NT2/D1 (cell line): ENCODE results near the gene IFNG-AS1.

Experiments
- DNase-seq: peaks from one replicate; pipeline ENCODE4 v3.0.0-alpha.2; 2011; ENCODE audit warnings: low read depth, low spot score
- H3K27me3 ChIP-seq: 2 replicates; pipeline ENCODE4 v1.6.0; 2011; ENCODE audit warnings: mild to moderate bottlenecking; ENCODE audit not compliant: insufficient read length, insufficient read depth
- H3K36me3 ChIP-seq: 2 replicates; pipeline ENCODE4 v1.6.1; 2011; ENCODE audit warnings: mild to moderate bottlenecking, low read length, mixed read lengths; ENCODE audit not compliant: insufficient read depth, insufficient read length
- H3K4me1 ChIP-seq: 2 replicates; pipeline ENCODE4 v1.5.1; 2011; ENCODE audit not compliant: insufficient read depth, insufficient read length
- H3K4me3 ChIP-seq: 2 replicates; pipeline ENCODE4 v1.5.1; 2011; ENCODE audit warnings: low read depth; ENCODE audit not compliant: insufficient read length
- H3K9ac ChIP-seq: 2 replicates; pipeline ENCODE4 v1.6.0; 2011; ENCODE audit warnings: low read depth; ENCODE audit not compliant: insufficient read length
- H3K9me3 ChIP-seq: 2 replicates; pipeline ENCODE4 v1.5.1; 2011; ENCODE audit warnings: mild to moderate bottlenecking, low read length; ENCODE audit not compliant: insufficient read depth
- SUZ12 ChIP-seq: IDR thresholded peaks from 2 replicates; pipeline ENCODE4 v1.6.1; 2011; ENCODE audit not compliant: insufficient read length, insufficient read depth; ENCODE audit errors: extremely low read depth
- YY1 ChIP-seq: IDR thresholded peaks from 2 replicates; pipeline ENCODE4 v1.6.1; 2011; ENCODE audit not compliant: insufficient read length, insufficient read depth
- ZNF274 ChIP-seq: IDR thresholded peaks from 2 replicates; pipeline ENCODE4 v1.6.1; 2011; ENCODE audit warnings: mild to moderate bottlenecking, low read depth, low read length

IFNG-AS1 gene

GRCh38 chr12:67977668-67978067, 11.6 kb upstream of the IFNG-AS1 start:
- TF ChIP-seq ZNF274: no peak
- TF ChIP-seq SUZ12: no peak
- no peak for TF ChIP-seq YY1

GRCh38 chr12:67980391-67980790, 8.9 kb upstream of the IFNG-AS1 start:
- Histone ChIP-seq H3K9me3 (no peaks in the 10 kb centered on the region), H3K36me3 (no peaks in the 10 kb centered on the region), H3K27me3 (no peaks in the 10 kb centered on the region), H3K4me1 (no peaks in the 10 kb centered on the region), H3K9ac (no peak overlapping the region), H3K4me3 (no peak overlapping the region)
- TF ChIP-seq SUZ12 (no peak), YY1 (no peak), ZNF274 (no peak)
- DNase-seq: no peak

More at GRCh38 chr12:67977668-67978067, 11.6 kb upstream of the IFNG-AS1 start:
- DNase-seq: no peak
- Histone ChIP-seq H3K9ac (no peak overlapping the region), H3K36me3 (no peaks in the 10 kb centered on the region), H3K4me3 (no peak overlapping the region), H3K27me3 (no peaks in the 10 kb centered on the region), H3K4me1 (no peaks in the 10 kb centered on the region), H3K9me3 (no peaks in the 10 kb centered on the region)

GRCh38 chr12:67981287-67982162, 7.7 kb upstream of the IFNG-AS1 start:
- TF ChIP-seq YY1 (no peak), SUZ12 (no peak), ZNF274 (no peak)
- no peak overlapping the region for H3K9ac ChIP-seq
- no peaks in the 10 kb centered on the region for H3K36me3 ChIP-seq
- H3K4me3 ChIP-seq: no peak overlapping the region
- H3K4me1 ChIP-seq: no peaks in the 10 kb centered on the region
- DNase-seq: no peak
- H3K9me3 ChIP-seq: no peaks in the 10 kb centered on the region
- no peaks in the 10 kb centered on the region for H3K27me3 ChIP-seq

GRCh38 chr12:67982164-67982563, 7.1 kb upstream of the IFNG-AS1 start:
- no peak for TF ChIP-seq ZNF274
- no peak for TF ChIP-seq YY1
- TF ChIP-seq SUZ12: no peak
- Histone ChIP-seq H3K36me3 (no peaks in the 10 kb centered on the region), H3K9me3 (no peaks in the 10 kb centered on the region), H3K4me1 (no peaks in the 10 kb centered on the region), H3K27me3 (no peaks in the 10 kb centered on the region), H3K9ac (no peak overlapping the region), H3K4me3 (no peak overlapping the region)
- DNase-seq: no peak

- TF ChIP-seq YY1 (no peak), ZNF274 (no peak), SUZ12 (no peak)
- H3K9me3 ChIP-seq: no peaks in the 10 kb centered on the region
- H3K9ac ChIP-seq: no peak overlapping the region
- H3K4me1 ChIP-seq: no peaks in the 10 kb centered on the region
- H3K27me3 ChIP-seq: no peaks in the 10 kb centered on the region
- no peaks in the 10 kb centered on the region for H3K36me3 ChIP-seq
- no peak overlapping the region for H3K4me3 ChIP-seq
- no peak for DNase-seq
Observed at GRCh38 chr12:67986632-67987031, 2.6 kb upstream of the IFNG-AS1 start.

GRCh38 chr12:67988601-67989021, 636 bp upstream of the IFNG-AS1 start:
- TF ChIP-seq SUZ12 (no peak), ZNF274 (no peak)

GRCh38 chr12:67991158-67991557, 1.9 kb downstream of the IFNG-AS1 start:
- no peak for TF ChIP-seq ZNF274
- TF ChIP-seq YY1: no peak
- no peak for TF ChIP-seq SUZ12
- Histone ChIP-seq H3K27me3 (no peaks in the 10 kb centered on the region), H3K4me3 (no peak overlapping the region), H3K9me3 (no peaks in the 10 kb centered on the region), H3K36me3 (no peaks in the 10 kb centered on the region), H3K9ac (no peak overlapping the region), H3K4me1 (no peaks in the 10 kb centered on the region)
- DNase-seq: no peak

More at GRCh38 chr12:67988601-67989021, 636 bp upstream of the IFNG-AS1 start:
- Histone ChIP-seq H3K4me3 (no peak overlapping the region), H3K9me3 (no peaks in the 10 kb centered on the region), H3K4me1 (no peaks in the 10 kb centered on the region), H3K36me3 (no peaks in the 10 kb centered on the region), H3K9ac (no peak overlapping the region), H3K27me3 (no peaks in the 10 kb centered on the region)
- no peak for DNase-seq
